HG02981 (cell line): ENCODE results near the gene FGF12.

Experiments
- ATAC-seq: cut with Tn5 transposase; IDR thresholded peaks from one replicate; pipeline ENCODE4 v1.9.1; 2021; ENCODE audit warnings: mild to moderate bottlenecking, moderate library complexity; ENCODE audit not compliant: unreplicated experiment

The FGF12 gene

GRCh38 chr3:192352142-192352541, 375.2 kb downstream of the FGF12 start:
- no peak for ATAC-seq

GRCh38 chr3:192351441-192351840, 375.9 kb downstream of the FGF12 start:
- no peak for ATAC-seq

- no peak for ATAC-seq
These were observed 387.3 kb downstream of the FGF12 start for GRCh38 chr3:192340031-192340430.

GRCh38 chr3:192339214-192339613, 388.1 kb downstream of the FGF12 start:
- ATAC-seq = no peak

GRCh38 chr3:192336286-192336685, 391.1 kb downstream of the FGF12 start:
- ATAC-seq = no peak

- ATAC-seq = no peak
These were observed 394.7 kb downstream of the FGF12 start for GRCh38 chr3:192332386-192333291.

- ATAC-seq = peak; percentile 66
These were observed 395.5 kb downstream of the FGF12 start for GRCh38 chr3:192331749-192332385.

- no peak for ATAC-seq
These were observed 400.7 kb downstream of the FGF12 start for GRCh38 chr3:192326656-192327055.

- ATAC-seq = no peak
These were observed 409.8 kb downstream of the FGF12 start for GRCh38 chr3:192317564-192317963.

- ATAC-seq = no peak
These were observed 413.7 kb downstream of the FGF12 start for GRCh38 chr3:192313605-192314004.

- ATAC-seq = no peak
These were observed 419.7 kb downstream of the FGF12 start for GRCh38 chr3:192307631-192308030.

GRCh38 chr3:192303235-192303634, 424.1 kb downstream of the FGF12 start:
- no peak for ATAC-seq

- no peak for ATAC-seq
These were observed 424.6 kb downstream of the FGF12 start for GRCh38 chr3:192302721-192303120.

- no peak for ATAC-seq
These were observed 427.4 kb downstream of the FGF12 start for GRCh38 chr3:192299921-192300320.

GRCh38 chr3:192296845-192297244, 430.5 kb downstream of the FGF12 start:
- no peak for ATAC-seq

GRCh38 chr3:192284443-192285072, 442.8 kb downstream of the FGF12 start:
- ATAC-seq = no peak

GRCh38 chr3:192281207-192281880, 446.0 kb downstream of the FGF12 start:
- ATAC-seq = no peak

GRCh38 chr3:192279664-192280063, 447.7 kb downstream of the FGF12 start:
- ATAC-seq = no peak

- ATAC-seq = no peak
These were observed 449.9 kb downstream of the FGF12 start for GRCh38 chr3:192277477-192277876.

GRCh38 chr3:192275741-192276355, 451.5 kb downstream of the FGF12 start:
- ATAC-seq = no peak

- no peak for ATAC-seq
These were observed 453.7 kb downstream of the FGF12 start for GRCh38 chr3:192273697-192274010.
